ENCODE measurements around the gene TLK1.
"Not testable (repeated sequence)": the region's sequence is repeated elsewhere in the genome, so short reads cannot be mapped to it uniquely, and the experiment has no call there.

TLK1 gene

GRCh38 chr2:171141320-171141719 lies 19.4 kb downstream of the TLK1 start:
- no peak for DNase-seq

DNA sequence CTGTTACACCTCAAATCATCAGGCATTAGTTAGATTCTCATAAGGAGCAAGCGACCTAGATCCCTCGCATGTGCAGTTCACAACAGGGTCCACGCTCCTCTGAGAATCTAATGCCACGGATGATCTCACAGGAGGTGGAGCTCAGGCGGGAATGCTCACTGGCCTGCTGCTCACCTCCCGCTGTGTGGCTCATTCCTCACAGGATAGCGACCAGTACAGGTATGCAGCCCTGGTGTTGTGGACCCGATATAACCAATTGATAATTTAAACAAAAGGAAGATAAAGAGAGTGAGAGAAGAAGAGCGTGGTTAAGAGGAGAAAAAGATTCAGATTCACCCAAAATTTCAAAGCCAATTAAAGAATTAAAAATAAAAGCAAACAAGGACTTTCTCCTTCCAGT lies 20.8 kb downstream of the TLK1 start:
- DNase-seq = no peak

DNA sequence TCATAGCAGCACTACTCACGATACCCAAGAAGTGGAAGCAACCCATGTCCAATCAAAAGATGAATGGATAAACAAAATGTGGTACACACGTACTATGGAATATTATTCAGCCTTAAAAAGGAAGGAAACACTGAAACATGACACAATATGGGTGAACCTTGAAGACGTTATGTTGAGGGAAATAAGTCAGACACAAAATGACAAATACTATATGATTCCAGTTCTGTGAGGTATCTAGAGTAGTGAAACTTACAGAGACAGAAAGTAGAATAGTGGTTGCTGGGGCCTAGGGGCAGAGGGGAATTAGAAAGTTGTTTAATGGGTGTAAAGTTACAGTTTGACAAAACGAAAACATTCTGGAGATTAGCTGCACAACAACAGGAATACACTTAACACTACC lies 24.7 kb downstream of the TLK1 start:
- no peak for DNase-seq

DNA sequence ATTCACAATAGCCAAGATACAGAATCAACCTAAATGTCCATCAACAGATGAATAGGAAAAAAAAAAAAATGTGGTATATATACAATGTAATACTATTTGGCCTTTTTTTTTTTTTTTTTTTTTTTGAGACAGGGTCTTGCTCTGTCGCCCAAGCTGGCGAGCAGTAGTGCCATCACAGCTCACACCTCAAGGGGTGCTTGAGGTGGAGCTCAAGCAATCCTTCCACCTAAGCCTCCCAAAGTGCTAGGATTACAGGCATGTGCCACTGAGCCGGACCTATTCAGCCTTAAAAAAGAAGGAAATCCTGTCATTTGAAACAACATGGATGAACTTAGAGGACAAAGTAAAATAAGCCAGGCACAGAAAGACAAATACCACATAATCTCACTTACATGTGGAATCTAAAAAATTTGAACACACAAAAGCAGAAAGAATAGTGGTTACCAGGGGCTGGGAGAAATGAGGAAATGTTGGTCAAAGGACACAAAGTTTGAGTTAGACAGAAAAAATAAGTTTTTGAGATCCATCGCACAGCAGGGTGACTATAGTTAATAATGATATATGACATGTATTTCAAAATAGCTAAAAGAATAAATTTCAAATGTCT lies 26.0 kb downstream of the TLK1 start:
- DNase-seq = no peak

GRCh38 chr2:171132086-171132485 lies 28.6 kb downstream of the TLK1 start:
- no peak for DNase-seq

DNA sequence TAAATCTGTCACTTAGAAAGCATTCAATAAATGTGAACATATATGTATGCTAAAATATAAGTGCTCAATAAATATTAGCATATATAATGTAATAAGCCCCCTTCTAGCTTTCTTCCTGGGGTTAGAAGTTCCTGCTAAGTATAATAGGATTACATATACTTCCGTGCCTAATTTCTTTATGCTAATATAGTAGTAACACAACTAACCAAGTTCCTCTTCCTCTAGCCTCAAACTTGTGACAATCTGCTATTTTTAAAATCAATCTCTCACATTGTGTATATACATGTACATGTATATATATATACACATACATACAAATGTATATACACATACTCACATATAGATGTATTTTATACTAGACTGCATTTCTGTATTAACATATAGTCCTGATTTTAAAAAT lies 32.2 kb downstream of the TLK1 start:
- DNase-seq = no peak

DNA sequence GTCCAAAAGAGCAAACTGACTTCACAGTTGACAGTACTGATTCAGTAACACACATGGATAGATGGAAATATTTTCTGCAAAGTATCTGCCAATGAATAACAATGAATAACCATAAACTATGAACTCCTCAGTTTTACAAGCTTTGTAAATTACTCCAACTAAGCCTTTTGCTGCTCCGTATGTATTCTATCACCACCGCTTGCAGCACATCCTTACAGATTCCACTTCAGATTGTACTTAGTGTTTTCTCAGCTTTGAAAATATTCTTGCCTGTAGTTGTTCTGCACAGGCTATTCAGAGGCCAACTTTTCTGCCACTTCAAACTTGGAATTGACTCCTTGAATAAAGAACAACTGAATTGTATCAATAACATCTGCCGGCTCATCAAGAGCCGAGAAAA lies 36.2 kb downstream of the TLK1 start:
- DNase-seq = no peak

DNA sequence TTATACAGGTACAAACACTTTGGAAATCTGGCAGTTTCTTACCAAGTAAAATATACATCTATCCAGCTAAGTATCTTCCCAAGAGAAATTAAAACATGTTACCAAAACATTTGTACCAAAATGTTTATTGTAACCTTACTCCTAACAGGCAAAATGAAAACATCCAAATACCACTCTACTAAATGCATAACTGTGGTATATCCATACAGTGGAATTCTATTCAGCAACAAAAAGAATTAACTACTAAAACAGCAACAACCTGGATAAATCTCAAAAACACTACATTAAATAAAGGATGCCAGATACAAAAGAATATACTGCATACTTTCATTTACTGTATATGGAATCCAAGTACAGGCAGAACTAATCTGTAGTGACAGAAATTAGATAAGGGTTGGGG lies 51.1 kb downstream of the TLK1 start:
- DNase-seq = no peak

- no peak for DNase-seq
These were observed 51.7 kb downstream of the TLK1 start for GRCh38 chr2:171109020-171109419.

DNA sequence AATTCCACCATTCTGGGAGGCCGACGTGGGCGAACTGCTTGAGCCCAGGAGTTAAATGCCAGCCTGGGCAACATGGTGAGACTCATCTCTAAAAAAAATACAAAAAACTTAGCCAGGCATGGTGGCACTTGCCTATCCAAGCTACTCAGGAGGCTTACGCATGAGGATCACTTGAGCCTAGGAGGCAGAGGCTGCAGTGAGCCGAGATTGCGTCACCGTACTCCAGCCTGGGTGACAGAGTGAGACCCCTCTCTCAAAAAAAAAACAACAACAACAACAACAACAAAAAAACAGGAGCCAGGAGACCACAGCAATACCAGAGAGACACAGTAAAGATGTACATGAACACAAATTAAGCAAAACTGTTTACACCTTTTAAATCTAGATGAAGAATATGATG lies 52.9 kb downstream of the TLK1 start:
- DNase-seq = no peak

DNA sequence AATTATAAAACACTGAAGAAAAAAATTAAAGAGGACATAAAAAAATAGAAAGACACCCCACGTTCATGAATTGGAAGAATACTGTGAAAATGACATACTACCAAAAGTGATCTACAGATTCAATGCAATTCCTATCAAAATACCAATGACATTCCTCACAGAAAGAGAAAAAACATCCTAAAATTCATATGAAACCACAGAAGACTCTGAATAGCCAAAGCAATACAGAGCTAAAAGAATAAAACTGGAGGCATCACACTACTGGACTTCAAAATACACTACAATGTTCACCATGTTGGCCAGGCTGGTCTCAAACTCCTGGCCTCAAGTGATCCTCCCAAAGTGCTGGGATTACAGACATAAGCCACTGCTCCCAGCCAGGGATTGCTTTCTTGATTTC lies 56.3 kb downstream of the TLK1 start:
- no peak for DNase-seq

DNA sequence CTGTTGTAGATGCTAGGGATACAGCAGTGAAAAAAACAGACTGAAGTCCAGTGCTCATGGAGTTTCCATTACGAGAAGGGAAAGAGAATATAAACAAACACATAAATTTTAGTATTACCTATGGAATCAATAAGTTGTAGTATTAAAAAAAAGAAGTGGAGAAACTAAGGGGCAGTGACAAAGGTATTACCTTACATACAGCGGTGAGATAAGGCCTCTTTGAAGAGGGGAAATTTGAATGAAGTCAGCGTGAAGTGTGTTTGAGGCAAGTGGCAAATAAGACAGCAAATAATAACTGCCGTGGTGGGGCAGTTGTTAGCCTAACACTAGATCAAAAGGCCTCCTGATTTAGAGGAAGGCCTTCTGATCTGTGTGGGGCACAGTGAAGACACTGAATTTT lies 57.9 kb downstream of the TLK1 start:
- peak; percentile 96 for DNase-seq

DNA sequence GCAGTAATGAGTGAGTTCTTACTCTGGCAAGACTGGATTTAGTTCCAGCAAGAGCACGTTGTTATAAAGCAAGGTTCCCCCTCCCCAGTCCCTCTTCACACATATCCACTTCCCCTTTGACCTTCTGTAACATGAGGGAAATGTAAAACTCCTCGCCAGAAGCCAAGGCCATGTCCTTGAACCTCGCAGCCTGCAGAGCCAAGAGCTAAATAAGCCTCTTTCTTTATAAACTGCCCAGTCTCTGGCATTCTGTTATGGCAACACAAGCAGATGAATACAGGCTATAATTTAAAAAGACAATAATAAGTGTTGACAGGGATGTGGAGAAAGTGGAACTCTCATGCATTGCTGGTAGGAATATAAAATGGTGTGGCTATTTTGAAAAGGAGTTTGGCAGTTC lies 60.3 kb downstream of the TLK1 start:
- no peak for DNase-seq

DNA sequence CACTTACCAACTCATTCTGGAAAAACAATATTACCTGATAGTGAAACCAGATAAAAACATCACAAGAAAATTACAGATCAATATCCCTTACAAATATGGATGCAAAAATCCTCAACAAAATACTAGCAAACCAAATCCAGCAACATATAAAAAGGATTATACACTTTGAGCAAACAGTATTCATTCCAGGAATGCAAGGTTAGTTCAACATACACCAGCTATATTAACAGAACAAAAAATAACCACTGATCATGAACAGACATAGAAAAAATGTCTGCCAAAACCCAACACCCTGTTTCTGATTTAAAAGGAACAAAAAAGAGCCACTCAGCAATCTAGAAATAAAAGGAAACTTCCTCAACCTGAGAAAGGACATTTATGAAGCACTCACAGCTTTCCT lies 62.1 kb downstream of the TLK1 start:
- no peak for DNase-seq

DNA sequence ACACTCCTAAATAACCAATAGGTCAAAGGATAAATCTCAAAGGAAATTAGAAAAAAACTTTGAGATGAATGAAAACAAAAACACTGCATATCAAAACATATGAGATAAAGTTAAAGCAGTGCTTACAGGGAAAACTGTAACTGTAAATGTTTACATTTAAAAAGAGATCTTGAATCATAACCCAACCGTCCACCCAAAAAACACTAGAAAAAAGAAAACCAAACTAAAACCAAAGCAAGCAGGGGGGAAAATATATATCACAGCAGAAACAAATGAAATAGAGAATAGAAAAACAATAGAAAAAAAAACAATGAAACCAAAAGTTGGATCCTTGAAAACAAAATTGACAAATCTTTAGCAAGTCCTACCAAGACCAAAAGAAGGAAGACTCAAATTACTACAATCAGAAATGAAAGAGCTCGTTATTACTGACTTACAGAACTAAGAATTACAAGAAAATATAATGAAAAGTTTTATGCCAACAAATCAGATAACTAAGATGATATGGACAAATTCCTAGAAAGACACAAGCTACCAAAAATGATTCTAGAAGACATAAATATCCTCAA lies 65.6 kb downstream of the TLK1 start:
- no peak for DNase-seq

DNA sequence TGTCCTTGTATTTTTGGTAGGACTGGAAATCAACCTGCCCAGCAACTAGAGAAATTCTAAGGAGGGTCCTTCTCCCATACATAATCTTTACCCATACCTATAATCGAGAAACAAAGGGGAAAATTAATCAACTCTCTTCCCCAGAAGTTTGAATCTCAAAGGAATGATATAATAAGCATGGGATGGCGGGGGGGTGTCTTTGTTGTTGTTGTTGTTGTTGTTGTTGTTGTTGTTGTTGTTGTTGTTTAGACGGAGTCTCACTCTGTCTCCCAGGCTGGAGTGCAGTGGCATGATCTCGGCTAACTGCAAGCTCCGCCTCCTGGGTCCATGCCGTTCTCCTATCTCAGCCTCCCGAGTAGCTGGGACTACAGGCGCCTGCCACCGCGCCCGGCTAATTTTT lies 69.2 kb downstream of the TLK1 start:
- DNase-seq = not testable (repeated sequence)

- no peak for DNase-seq
These were observed 71.2 kb downstream of the TLK1 start for GRCh38 chr2:171089489-171089888.

- DNase-seq = no peak
These were observed 72.4 kb downstream of the TLK1 start for GRCh38 chr2:171088057-171088834.

DNA sequence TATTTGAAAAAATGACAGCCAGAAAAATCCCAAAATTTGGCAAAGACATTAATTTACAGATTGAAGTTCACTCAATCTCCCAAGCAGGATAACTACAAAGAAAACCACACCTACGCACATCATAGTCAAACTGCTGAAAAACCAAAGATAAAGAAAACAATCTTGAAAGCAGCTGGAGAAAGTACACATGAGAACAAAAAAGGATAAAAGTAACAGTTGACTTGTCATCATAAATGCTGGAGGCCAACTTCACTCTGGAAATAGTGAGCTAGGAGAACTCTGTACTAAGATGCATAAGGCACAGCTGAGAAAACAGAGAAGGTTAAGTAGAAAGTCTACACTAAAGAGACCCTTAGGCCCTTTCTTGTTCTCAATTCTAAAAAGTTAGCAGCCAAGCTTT lies 73.1 kb downstream of the TLK1 start:
- DNase-seq = no peak

DNA sequence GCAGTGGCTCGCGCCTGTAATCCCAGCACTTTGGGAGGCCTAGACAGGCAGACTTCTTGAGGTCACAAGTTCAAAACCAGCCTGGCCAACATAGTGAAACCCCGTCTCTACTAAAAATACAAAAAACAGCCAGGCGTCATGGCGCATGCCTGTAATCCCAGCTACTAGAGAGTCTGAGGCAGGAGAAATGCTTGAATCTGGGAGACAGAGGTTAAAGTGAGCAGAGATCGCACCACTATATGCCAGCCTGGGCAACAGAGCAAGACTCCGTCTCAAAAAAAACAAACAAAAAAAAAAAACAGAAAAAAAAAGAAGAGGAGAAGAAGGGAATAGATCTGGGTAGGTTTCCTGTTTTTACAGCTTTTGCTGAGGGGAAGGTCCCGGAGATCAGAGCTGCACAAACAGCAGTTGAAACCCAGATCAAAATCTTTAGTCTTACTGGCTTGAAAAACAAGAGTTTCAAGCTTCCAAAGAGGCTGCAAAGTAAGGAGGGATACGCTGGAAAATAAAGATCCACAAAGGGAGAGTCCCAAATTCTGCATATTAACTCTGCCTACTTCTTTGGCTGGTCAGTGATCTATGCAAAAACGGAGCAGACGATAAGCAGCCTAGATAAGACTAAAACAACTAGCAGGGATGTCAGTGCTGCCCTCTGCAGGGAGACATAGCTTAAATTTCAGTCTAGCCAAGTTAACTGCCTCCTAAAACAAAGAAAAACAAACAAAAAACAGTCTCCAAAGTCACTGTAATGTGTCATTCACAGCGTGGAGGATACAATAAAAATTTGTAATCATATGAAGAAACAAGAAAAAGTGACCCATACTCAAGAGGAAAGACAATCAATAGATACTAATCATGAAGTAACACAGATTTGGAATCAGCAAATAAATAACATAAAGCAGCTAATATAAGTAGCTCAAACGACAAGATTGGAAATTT lies 74.1 kb downstream of the TLK1 start:
- peak; percentile 77 for DNase-seq

DNA sequence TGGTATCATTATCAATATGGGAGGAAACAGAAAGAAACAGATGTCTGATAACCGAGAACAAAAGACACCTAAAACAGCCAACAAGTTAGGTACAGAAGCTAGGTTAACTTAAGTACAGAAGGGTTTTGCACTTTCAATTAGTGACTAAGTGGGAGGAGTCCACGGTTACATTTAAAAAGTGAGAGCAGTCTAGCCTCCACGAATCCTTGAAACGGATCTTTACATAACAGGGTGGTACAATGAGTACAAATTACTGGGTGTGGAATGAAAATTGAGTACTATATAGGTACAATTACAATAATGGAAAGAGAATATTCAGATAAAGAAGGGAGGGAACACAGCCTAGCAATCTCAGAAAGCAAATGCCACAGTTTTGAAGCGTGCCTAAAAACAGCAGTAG lies 76.6 kb downstream of the TLK1 start:
- no peak for DNase-seq

GRCh38 chr2:171083451-171083850 lies 77.2 kb downstream of the TLK1 start:
- no peak for DNase-seq

GRCh38 chr2:171081649-171082111 lies 79.0 kb downstream of the TLK1 start:
- DNase-seq = no peak

Measured in NCI-H526 treated with DMSO at 0.1 percent for 48 hours (cell line).